NCI-H2196 (cell line): ENCODE results near the gene C2CD5.

ENCODE experiments used
- DNase-seq: peaks from one replicate; lab custom pipeline; 2025; ENCODE audit not compliant: unreplicated experiment; lab: John Stamatoyannopoulos, UW

The C2CD5 gene

GRCh38 chr12:22415342-22416309 is 128.7 kb downstream of the C2CD5 start:
- DNase-seq = peak; percentile 80

- no peak for DNase-seq
These were observed 129.6 kb downstream of the C2CD5 start for GRCh38 chr12:22414742-22415141.

- no peak for DNase-seq
These were observed 130.8 kb downstream of the C2CD5 start for GRCh38 chr12:22413592-22413991.

- no peak for DNase-seq
These were observed 131.8 kb downstream of the C2CD5 start for GRCh38 chr12:22412581-22412980.

GRCh38 chr12:22410486-22410885 is 133.9 kb downstream of the C2CD5 start:
- no peak for DNase-seq

- DNase-seq = no peak
These were observed 134.8 kb downstream of the C2CD5 start for GRCh38 chr12:22409377-22410164.

- DNase-seq = peak; percentile 36
These were observed 135.5 kb downstream of the C2CD5 start for GRCh38 chr12:22408610-22409376.

- DNase-seq = no peak
These were observed 136.9 kb downstream of the C2CD5 start for GRCh38 chr12:22407397-22407796.

GRCh38 chr12:22406627-22407026 is 137.7 kb downstream of the C2CD5 start:
- no peak for DNase-seq

- no peak for DNase-seq
These were observed 144.7 kb downstream of the C2CD5 start for GRCh38 chr12:22399464-22400180.
